Activated CD4-positive, alpha-beta T cell treated with anti-CD3 and anti-CD28 coated beads for 24 hours (primary cell): ENCODE data around the gene CENPP.
"Not testable (repeated sequence)": the region's sequence is repeated elsewhere in the genome, so short reads cannot be mapped to it uniquely, and the experiment has no call there.

ENCODE experiments used
- DNase-seq, 2 donors: peaks; one replicate each; pipeline ENCODE4 v3.0.0-alpha.2; 2020; ENCODE audit warnings: low read depth in 2 of 2

Gene CENPP

GRCh38 chr9:92380603-92381002, 54.9 kb downstream of the CENPP start:
- no peak for DNase-seq

- no peak for DNase-seq
Observed at GRCh38 chr9:92381775-92382174, 56.0 kb downstream of the CENPP start.

- DNase-seq = no peak
Observed at GRCh38 chr9:92384375-92384774, 58.6 kb downstream of the CENPP start.

- DNase-seq = no peak
Observed at GRCh38 chr9:92385001-92385400, 59.2 kb downstream of the CENPP start.

GRCh38 chr9:92385477-92385876, 59.7 kb downstream of the CENPP start:
- DNase-seq = no peak

GRCh38 chr9:92385953-92386352, 60.2 kb downstream of the CENPP start:
- no peak for DNase-seq

GRCh38 chr9:92392690-92393089, 66.9 kb downstream of the CENPP start:
- DNase-seq = no peak

GRCh38 chr9:92393686-92394085, 67.9 kb downstream of the CENPP start:
- DNase-seq = no peak

- no peak for DNase-seq
Observed at GRCh38 chr9:92395617-92396016, 69.9 kb downstream of the CENPP start.

GRCh38 chr9:92397853-92398252, 72.1 kb downstream of the CENPP start:
- DNase-seq = no peak

- DNase-seq = no peak
Observed at GRCh38 chr9:92402360-92402759, 76.6 kb downstream of the CENPP start.

GRCh38 chr9:92402826-92403745, 77.3 kb downstream of the CENPP start:
- DNase-seq = no peak

- no peak for DNase-seq
Observed at GRCh38 chr9:92404042-92404836, 78.5 kb downstream of the CENPP start, which contains the start of gene OGN. OGN (minus strand) TSS chr9:92404578; CDS start chr9:92403407, 1,171 bp downstream.

- no peak for DNase-seq
Observed at GRCh38 chr9:92405818-92406217, 80.1 kb downstream of the CENPP start.

- no peak for DNase-seq
Observed at GRCh38 chr9:92406477-92406876, 80.7 kb downstream of the CENPP start.

GRCh38 chr9:92407818-92408217, 82.1 kb downstream of the CENPP start:
- no peak for DNase-seq

- no peak for DNase-seq
Observed at GRCh38 chr9:92408747-92409478, 83.2 kb downstream of the CENPP start.

GRCh38 chr9:92411157-92411556, 85.4 kb downstream of the CENPP start:
- not testable (repeated sequence) for DNase-seq

- DNase-seq = no peak
Observed at GRCh38 chr9:92414566-92414965, 88.8 kb downstream of the CENPP start.

- no peak for DNase-seq
Observed at GRCh38 chr9:92422611-92423338, 97.0 kb downstream of the CENPP start.

GRCh38 chr9:92423612-92424011, 97.9 kb downstream of the CENPP start:
- DNase-seq = no peak
